ENCODE results near the gene VWA5B1.

VWA5B1 gene

DNA sequence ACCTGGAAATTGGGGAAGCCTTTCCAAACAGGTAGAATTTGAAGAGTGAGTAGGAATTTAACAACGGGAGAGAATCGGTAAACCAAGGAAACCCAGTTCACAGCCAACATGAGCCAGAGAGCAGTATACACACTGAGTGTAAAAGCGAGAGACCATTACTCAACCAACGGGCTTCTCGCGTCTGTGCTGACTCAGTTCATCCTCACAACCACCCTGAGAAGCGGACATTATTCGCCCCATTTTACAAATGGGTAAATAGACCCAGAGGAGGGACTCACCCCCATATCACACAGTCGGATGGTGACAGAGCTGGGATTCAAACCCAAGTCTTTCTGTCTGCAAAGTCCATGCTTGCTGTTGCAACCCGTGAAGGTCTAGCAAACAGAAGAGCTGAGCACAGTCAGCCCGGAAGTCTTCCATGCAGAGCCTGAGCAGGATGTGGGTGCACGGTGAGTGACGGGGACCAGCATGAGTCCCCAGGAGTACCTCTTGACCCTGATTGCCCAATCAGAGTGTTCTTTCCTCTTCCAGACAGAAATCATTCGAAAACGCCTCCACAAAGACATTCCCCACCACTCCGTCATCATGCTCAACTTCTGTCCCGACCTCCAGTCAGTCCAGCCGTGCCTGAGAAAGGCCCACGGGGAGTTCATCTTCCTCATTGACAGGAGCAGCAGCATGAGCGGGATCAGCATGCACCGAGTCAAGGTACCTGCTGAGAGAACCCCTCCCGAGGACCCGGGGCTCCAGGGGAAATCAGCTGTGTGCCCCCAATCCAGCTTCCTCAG is 32.3 kb downstream of the VWA5B1 start:
- peak; percentile 84 for DNase-seq

DNA sequence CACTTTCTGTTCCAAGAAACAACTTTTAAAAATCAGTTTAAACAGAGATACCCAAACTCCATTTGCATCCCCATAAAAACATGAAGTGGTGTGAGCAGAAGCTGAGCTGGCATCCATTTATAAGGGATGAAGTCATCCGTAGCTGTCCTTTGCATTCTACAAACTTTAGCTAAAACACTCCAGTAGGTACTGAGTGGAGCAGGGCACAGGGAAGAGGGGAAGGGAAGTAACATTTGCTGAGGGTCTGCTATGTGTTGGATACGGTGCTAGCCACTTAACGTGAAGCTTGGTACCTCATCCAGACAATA is 32.9 kb downstream of the VWA5B1 start:
- no peak for DNase-seq

DNA sequence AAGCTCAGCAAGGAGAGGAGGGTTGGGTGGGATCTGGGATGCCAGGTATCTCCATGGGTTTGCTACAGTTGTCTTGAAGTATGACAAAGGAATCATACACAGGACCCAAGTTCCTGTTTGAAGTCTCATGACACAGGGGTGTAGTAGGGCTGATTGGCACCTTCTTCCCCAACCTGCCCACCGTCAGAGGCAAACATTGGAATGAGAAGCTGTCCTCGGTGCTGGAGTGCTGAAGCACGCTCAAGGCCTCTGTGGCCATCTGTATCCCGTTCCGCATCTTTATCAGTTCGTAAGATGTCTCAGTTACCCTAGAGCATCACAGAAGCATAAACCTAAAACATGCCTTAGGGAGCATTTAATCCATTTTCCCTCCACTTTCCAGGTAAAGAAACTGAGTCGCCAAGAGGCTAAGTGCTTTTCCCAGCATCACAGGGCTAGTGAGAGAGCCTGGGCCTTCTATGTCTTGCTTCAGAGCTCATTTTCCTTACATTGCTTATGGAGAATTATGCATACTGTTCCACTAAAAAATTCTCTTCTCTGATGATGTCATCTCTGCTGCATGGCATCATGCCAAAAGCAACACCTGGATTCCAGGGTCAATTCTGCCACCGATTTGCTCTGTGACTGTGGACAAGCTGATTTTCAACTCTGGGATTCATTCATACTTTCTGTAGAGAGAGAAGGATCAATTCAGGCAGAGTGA is 34.2 kb downstream of the VWA5B1 start:
- no peak for DNase-seq

DNA sequence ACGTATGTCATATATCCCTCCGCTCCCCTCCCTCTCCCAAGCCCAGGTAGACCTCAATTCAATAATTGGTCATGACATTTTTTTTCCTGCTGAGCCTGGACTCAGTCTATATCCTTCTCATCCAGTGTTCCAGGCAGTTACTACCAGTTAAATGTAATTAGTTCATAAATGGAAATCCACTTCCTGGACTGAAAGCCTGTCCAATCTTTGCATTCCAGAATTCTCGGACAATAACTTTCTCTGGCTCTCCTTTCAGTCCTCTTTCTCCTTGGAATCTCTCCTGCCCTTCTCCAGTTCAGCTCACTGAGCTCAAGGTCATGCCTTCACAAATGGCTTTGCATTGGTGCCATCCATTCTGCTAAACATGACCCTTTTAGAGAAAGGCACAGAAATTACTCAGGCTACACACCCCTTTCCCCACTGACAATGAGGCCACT is 34.8 kb downstream of the VWA5B1 start:
- DNase-seq, result no peak

DNA sequence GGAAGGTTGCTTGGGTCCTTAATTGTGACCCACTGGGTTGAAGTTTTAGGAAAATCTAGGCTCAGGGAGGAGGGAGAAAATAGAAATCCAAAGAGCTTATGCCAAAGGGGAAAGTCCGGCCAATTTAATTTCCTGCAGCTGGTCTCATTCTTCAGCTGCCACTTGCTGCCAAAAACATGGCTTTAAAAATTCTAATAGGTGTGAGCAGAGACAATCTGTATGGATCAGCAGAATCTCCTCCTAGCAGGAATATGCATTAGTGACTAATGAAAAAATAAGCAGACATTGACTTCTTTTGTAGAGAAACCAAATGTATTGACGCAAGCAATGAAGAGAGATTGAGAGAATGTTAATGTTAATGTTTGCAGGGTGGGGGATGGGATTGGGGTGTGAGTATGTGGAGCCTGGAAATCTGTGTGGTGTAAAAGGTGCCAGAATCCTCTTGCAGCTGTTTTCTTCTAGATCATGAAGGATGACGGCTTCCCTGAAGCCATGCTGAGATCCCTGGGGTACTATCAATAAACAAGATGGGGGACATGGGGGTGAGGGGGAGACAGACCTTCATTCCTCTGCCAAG is 35.3 kb downstream of the VWA5B1 start:
- DNase-seq, result no peak

DNA sequence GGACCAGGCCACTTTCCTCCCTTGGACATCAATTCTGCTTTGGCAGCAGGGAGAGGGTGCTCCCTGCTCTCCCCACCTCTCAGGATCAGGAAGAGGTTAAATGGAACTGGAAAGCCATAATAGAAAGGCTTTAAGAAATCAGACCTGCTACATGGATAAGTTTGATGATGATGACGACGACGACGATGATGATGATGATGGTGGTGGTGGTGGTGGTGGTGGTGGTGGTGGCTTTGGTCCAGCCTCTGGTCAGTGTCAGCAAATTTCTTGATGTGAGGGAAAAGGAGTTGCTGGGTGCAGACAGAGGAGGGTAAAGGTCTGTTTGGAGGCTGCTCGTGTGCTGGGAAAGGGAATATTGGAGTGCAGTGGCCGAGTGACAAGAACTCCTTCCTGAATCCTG is 36.8 kb downstream of the VWA5B1 start:
- no peak for DNase-seq

DNA sequence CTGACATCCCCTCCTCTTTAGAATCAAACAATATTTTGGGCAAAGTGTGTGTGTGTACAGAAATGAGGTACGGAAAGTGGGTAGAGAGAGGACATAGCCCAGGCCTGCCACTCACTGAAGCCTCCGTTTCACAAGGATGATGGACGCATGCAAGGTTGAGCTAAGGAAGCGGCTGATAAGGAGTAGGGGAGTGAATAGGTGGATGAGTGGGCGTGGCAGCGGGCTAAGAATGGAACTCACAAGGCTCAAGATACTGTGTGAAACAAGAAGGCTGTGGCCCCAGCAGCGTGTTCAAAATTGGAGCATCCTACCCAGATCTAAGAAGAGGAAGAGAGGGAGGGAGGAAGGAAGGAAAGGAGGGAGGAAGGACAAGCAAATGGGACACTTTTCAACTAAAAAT is 37.5 kb downstream of the VWA5B1 start:
- no peak for DNase-seq

DNA sequence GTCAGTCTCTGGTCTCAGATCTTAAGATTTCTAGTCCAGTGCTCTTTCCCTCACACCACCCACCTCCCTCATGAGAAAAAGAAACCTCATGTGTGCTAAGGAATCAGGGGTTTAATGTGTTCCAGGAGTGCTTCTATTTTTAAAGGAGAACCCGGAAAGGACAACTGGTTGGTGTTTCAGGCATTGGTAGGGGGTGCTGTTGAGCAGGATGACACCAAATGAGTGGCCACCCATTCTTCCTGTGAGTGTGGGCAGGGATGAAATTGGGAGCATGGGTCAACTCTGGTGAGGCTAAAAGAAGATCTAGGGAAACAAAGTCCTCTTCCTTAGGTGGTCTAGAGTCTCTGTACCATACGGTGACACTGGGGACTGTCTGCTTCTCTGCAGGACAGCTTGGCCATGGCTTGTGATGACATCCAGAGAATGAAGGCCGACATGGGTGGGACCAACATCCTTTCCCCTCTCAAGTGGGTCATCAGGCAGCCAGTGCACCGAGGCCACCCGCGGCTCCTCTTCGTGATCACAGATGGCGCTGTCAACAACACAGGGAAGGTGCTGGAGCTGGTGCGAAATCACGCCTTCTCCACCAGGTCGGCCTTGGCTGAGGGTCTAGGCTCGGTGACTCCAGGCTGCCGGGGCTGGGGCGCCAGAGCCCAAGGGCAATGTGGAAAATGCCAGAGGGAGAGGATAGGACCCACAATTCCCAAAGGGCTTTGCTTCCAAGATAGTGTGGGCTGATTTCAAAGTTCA is 39.3 kb downstream of the VWA5B1 start:
- DNase-seq, result no peak

DNA sequence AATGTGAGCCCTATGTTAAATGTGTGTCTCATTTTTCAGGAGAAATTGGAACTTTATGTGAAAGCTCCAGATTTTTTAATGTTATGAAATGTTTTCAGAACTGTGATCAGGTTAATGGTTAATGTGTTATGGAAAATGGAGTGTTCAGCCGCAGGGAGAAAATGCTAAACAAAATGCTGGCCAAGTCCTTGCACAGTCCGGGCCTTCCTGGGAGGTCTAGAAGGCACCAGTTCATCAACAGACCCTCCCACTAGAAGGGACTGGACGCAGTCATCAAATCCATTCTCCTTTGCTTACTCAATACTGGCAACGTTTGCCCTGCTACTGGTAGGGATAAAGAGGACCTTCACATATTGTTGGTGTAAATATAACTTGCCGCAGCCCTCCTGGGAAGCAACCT is 43.4 kb downstream of the VWA5B1 start:
- no peak for DNase-seq

DNA sequence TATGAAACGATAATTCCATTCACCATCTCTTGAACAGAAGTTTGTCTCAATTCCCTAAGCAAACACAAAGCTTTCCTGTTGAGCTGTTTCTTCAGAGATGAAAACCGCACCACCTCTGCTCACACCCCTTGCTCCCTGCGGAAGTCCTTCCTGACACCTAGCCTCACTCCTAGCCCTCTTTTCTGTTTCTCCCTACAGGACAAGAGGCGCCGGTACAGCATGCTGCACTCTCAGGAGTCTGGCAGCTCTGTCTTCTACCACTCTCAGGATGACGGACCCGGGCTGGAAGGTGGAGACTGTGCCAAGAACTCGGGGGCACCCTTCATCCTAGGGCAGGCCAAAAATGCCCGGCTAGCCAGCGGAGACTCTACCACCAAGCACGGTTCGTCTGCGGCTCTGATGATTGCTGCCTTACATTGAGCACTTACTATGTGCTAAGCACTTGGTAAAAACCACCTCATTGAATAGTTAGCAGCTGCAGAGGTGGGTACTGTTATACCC is 45.5 kb downstream of the VWA5B1 start:
- DNase-seq, result no peak

DNA sequence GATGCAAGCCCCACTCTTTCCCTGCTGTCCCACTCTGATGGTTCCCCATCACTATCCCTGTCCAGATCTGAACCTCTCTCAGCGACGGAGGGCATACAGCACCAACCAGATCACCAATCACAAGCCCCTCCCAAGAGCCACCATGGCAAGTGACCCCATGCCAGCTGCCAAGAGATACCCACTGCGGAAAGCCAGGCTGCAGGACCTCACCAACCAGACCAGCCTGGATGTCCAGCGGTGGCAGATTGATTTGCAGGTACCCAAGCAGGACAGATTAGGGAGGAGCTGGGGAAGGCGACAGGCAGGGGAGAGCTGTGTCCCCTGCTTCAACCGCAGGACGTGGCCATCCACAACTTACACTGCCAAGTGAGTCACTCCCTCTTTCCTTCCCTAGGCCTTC is 46.9 kb downstream of the VWA5B1 start:
- DNase-seq, result no peak

DNA sequence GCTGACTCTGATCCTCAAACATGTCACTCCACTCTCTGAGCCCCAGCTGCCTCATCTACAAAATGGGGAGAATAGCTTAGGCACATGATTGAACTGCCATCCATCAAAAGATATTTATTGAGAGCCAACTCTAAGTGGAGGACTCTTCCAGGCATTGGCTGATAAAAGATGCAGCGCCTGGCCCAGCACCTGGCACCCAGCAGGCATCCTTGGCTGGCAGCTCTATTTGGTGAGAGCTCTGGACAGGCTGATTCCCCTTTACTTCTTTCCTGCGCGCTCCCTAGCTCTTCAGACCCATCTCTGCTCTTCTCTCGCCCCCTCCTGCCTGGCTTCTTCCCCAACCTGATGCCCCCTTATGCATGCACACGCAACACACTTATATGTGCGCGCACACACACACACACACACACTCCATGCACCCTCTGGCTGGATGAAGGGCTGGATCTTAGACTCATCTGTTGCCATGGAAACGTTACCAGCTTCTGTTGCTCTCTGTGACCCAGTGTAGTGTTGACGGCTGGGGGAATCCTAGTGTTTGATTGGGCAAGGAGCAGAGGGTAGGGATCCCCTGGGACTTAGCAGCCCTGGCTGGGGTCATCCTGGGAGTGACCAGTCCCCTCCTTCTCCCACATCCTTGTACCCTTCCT is 49.3 kb downstream of the VWA5B1 start:
- no peak for DNase-seq

DNA sequence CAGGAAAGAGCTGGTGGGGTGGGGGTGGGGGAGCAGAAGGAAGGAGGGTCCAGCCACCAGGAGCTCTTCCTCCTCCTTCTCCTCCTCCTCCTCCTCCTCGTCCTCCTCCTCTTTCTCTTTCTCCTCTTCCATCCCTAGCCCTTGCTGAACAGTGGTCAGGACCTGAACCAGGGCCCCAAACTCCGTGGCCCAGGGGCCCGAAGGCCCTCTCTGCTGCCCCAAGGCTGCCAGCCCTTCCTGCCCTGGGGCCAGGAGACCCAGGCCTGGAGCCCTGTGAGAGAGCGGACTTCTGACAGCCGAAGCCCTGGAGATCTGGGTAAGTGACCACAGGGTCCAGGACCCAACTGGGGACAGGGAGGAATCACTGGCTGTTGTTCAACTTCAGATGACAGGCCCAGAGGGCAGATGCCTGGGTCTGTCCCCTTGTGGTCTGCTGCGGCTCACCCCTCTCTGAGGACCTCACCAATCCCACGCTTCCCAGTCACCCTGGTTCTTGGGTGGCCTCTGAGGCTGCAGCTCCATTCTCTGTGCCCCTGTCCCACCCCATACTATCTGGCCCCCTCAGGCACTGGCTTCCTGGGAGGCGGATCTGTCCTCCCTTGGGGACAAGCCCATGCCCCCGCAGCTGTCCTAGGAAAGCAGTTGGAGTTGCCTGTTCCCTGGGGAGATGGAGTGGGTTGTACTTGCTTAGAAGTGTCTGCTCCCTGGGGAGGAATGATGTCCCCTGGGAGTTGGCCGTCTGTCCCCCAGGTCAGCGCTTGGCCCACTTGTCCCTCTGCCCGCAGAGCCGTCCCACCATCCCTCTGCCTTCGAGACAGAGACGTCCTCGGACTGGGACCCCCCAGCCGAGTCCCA is 51.8 kb downstream of the VWA5B1 start:
- DNase-seq, result no peak

DNA sequence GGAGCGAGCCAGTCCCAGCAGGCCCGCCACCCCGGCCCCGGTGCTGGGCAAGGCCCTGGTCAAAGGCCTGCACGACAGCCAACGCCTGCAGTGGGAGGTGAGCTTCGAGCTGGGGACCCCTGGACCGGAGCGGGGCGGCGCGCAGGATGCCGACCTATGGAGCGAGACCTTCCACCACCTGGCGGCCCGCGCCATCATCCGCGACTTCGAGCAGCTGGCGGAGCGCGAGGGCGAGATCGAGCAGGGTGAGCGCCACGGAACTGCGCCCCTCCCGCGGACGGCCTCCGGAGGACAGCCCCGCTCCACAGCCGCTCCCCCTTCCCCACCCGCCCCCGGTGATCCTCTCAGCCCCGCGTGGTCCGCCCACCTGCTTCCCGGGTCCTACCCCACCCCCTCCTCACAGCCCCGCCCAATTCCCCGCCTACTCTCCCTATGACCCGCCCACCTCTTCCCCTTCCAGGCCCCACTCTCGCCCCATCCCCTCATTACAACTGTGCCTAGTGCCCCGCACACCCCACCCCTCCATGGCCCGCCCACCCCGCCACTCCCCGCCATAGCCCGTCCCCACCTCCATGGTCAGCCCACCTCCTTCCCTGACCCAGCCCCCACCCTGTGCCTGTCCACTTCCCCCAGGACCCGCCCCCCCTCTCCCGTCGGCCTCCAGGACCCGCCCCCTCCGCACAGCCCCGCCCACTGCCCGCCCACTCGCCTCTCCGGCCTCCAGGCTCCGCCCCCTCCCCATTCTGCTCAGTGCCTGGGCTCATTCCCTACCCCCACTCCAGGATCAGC is 52.7 kb downstream of the VWA5B1 start:
- no peak for DNase-seq

DNA sequence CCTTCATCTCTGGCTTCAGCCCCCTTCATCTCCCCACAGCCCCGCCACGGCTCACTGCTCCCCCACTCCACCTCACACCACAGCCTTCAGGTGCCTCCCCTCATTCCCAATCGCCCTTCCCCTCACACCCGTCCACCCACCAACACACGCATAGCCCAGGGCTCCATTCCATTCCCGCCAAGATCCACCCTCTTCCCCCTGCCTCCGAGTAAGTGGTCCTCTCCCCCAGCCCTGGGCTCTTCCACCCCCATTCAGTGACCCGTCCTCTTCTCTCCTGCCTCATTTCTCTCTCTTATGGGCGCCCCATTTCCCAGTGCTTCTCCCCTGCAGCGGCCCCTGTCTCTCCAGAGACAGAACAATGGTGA is 53.2 kb downstream of the VWA5B1 start:
- DNase-seq, result no peak

DNA sequence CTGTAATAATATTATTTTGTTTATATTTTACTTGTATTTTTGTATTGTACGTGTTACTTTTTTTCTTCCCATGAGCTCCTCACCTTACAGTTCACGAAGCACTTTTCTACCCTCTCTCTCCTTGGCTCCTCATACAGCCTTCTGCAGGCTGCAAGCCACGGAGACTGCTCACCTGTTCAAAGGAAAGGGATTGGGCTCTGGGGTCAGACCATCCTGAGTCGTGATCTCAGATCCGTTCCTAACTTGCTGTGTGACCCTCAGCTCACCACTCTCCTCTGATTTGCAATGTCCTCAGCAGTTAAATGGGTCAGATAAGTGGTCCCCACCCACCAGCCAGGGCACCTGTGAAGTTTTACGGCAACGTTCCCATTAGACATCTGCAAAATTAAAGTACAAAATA is 54.1 kb downstream of the VWA5B1 start:
- no peak for DNase-seq

DNA sequence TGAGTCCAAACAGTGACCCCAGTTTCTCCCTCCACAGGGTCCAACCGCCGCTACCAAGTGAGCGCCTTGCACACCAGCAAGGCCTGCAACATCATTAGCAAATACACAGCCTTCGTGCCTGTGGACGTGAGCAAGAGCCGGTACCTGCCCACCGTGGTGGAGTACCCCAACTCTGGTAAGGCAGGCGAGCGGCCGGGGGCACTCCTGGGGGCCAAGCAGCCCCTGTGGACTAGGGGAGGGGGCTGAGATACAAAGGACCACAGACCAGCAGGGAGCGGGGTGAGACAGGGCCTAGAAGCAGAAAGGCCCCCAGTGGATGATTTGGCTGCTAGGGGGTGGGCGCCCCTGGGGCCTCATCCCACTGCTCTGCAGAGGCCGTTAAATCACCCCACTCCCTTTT is 54.7 kb downstream of the VWA5B1 start:
- DNase-seq, result no peak

DNA sequence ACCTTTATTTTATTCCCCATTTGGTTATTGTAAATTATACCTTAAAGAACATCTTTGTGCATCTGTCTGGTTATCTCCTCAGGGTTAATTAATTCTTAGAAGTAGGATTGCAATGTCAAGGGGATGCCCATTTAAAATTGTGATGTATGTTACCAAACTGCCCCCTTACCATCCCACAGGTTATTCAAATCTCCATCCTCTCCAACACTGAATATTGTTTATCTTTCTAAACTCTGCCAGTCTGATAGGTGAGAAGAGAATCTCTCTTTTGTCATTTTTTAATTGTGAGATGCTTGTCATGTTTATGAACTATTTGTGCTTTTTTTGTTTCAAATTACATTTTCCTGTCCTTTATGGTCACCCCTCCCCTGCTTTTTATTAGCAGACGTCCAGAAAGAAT is 55.8 kb downstream of the VWA5B1 start:
- no peak for DNase-seq

DNA sequence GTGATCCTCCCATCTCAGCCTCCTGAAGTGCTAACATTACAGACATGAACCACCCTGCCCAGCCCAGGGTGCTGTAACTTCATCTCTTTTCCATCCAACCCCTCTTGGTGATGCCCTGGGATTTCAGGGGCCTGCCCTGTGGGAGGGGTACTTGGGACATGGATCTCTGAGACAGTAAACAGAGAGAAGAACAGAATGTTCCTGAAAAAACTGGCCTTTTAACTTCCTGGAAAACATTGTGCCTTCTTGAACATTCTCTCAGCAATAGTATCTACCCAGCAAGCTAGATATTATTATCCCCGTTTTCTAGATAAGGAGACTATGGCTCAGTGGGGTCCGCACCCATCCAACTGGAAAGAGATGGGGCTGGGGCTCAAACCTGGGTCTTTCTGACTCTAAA is 57.0 kb downstream of the VWA5B1 start:
- no peak for DNase-seq

DNA sequence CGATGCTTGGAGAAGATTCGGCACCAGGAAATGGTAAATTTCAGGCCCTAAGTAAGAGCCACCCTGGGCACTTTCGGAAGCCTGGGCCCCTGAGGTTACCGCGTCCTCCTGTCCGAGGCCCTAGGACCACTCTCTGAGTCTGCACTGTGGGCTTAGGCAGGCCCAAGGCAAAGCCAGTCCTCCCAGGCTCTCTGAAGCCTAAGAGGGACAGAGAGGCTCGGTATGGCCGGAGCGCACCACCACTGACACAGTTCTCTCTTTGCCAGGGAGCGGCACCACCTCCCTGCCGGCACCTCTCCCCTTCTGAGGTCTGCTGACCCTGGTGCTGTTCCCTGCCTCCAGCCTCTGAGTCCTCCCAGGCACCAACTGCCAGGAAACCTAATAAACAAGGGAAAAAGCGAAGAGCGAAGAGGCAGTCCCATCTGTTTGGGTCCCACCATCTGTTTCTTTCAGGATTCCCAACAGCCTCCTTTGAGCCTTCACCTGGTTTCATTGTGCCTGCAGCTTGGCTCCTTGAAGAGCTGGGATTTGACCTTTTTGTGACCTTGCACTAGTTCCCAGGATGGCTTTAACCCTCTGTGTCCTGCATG is 57.7 kb downstream of the VWA5B1 start:
- no peak for DNase-seq

DNA sequence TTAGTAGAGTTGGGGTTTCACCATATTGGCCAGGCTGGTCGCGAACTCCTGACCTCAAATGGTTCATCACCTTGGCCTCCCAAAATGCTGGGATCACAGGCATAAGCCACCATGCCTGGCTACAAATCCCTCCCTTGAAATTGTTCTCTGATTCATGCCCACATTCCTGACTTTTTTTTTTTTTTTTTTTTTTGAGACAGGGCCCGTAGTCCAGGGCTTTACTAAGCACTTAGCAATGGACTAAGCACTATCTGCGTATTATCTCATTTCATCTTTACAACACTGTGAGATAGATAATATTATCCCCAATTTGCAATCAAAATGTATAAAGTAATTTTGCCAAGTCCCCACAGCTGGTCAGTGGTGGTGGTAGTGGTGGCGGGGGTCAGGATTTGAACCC is 58.9 kb downstream of the VWA5B1 start:
- DNase-seq, result peak; percentile 16

Measured in EL (cell line).